NOMO-1 treated with dmso at 0.1 percent for 144 hours (cell line): ENCODE results near the gene CMIP.
A peak's percentile ranks its signal among the peaks of the same experiment; 100 is the strongest.
"Not testable (repeated sequence)": the region's sequence is repeated elsewhere in the genome, so short reads cannot be mapped to it uniquely, and the experiment has no call there.

Experiments
- DNase-seq: peaks from one replicate; lab custom pipeline; 2025; ENCODE audit not compliant: unreplicated experiment; lab: John Stamatoyannopoulos, UW

Gene CMIP

GRCh38 chr16:81514041-81514559, 69.5 kb downstream of the CMIP start:
- no peak for DNase-seq

GRCh38 chr16:81514568-81515258, 70.1 kb downstream of the CMIP start:
- no peak for DNase-seq

GRCh38 chr16:81515281-81515680, 70.7 kb downstream of the CMIP start:
- DNase-seq = no peak

GRCh38 chr16:81515721-81516120, 71.1 kb downstream of the CMIP start:
- DNase-seq = no peak

- DNase-seq = no peak
Observed at GRCh38 chr16:81516478-81517149, 72.0 kb downstream of the CMIP start.

GRCh38 chr16:81517150-81517499, 72.5 kb downstream of the CMIP start:
- DNase-seq = no peak

GRCh38 chr16:81517629-81518438, 73.2 kb downstream of the CMIP start:
- DNase-seq = no peak

- no peak for DNase-seq
Observed at GRCh38 chr16:81518439-81518757, 73.8 kb downstream of the CMIP start.

- peak; percentile 73 for DNase-seq
Observed at GRCh38 chr16:81519301-81520150, 74.9 kb downstream of the CMIP start.

GRCh38 chr16:81520151-81520470, 75.5 kb downstream of the CMIP start:
- DNase-seq = no peak

GRCh38 chr16:81520560-81521135, 76.0 kb downstream of the CMIP start:
- no peak for DNase-seq

- no peak for DNase-seq
Observed at GRCh38 chr16:81521141-81521626, 76.6 kb downstream of the CMIP start.

GRCh38 chr16:81522108-81522701, 77.6 kb downstream of the CMIP start:
- no peak for DNase-seq

GRCh38 chr16:81522851-81523250, 78.2 kb downstream of the CMIP start:
- not testable (repeated sequence) for DNase-seq

- no peak for DNase-seq
Observed at GRCh38 chr16:81523387-81524115, 78.9 kb downstream of the CMIP start.

GRCh38 chr16:81524382-81524781, 79.8 kb downstream of the CMIP start:
- no peak for DNase-seq

GRCh38 chr16:81524885-81525284, 80.3 kb downstream of the CMIP start:
- DNase-seq = not testable (repeated sequence)

- DNase-seq = no peak
Observed at GRCh38 chr16:81526199-81526598, 81.6 kb downstream of the CMIP start.

GRCh38 chr16:81526935-81527334, 82.3 kb downstream of the CMIP start:
- DNase-seq = no peak
